VCaP (cell line): ENCODE data around the gene TUBA4B.

Source experiments
- H3K27ac ChIP-seq: fragments of 450-650 bp; 2 replicates; pipeline ENCODE4 v1.5.1; 2017
- TF ChIP-seq, protein P1 (sequence below): fragments of 450-650 bp; conservative IDR thresholded peaks from 2 replicates; pipeline ENCODE4 v1.5.1; 2017; ENCODE audit warnings: mild to moderate bottlenecking, moderate library complexity

Gene TUBA4B

GRCh38 chr2:219214141-219214540, 38.9 kb upstream of the TUBA4B start:
- TF ChIP-seq, protein P1, sequence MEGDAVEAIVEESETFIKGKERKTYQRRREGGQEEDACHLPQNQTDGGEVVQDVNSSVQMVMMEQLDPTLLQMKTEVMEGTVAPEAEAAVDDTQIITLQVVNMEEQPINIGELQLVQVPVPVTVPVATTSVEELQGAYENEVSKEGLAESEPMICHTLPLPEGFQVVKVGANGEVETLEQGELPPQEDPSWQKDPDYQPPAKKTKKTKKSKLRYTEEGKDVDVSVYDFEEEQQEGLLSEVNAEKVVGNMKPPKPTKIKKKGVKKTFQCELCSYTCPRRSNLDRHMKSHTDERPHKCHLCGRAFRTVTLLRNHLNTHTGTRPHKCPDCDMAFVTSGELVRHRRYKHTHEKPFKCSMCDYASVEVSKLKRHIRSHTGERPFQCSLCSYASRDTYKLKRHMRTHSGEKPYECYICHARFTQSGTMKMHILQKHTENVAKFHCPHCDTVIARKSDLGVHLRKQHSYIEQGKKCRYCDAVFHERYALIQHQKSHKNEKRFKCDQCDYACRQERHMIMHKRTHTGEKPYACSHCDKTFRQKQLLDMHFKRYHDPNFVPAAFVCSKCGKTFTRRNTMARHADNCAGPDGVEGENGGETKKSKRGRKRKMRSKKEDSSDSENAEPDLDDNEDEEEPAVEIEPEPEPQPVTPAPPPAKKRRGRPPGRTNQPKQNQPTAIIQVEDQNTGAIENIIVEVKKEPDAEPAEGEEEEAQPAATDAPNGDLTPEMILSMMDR: no peak
- H3K27ac ChIP-seq: no peak overlapping the region; the same call in 1 of the 2 replicates

GRCh38 chr2:219214786-219215185, 38.3 kb upstream of the TUBA4B start:
- TF ChIP-seq, protein P1: no peak
- no peak overlapping the region; the same call in 1 of the 2 replicates for H3K27ac ChIP-seq

DNA sequence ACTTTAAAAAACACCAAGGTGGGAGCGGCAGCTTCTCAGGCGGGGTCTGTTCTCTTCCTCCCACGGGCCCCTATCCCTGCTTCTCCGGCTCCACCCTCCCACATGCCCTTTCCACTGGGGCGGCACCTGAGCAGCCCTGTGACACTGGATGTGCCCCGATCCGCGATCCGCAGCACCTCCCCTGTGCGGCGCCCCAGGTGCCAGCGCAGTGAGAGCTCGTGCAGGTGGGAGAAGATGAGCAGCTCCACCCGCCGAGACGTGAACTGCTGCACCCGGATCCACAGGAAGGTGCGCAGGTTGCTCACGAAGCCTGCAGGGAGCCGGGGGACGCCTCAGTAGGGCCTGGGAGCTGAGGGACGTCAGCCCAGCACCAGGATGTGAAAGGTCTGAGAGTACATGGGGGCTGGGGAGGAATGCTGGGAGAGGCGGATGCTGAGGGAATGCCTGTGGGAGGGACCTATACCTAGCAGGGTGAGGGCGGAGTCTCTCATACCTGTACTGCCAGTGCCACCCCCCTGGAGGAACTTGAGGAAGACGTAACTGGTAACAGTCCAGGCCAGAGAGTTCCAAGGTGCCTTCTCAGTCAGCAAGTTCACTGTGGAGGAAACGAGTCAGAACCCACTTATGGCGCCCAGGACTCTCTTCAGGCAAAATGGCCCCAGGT, 37.0 kb upstream of the TUBA4B start:
- H3K27ac ChIP-seq: peak overlapping the region; percentile 94; the same call in 1 of the 2 replicates
- TF ChIP-seq, protein P1: no peak

GRCh38 chr2:219216535-219216915, 36.5 kb upstream of the TUBA4B start:
- peak overlapping the region; percentile 94; the same call in 1 of the 2 replicates for H3K27ac ChIP-seq
- TF ChIP-seq, protein P1: no peak

DNA sequence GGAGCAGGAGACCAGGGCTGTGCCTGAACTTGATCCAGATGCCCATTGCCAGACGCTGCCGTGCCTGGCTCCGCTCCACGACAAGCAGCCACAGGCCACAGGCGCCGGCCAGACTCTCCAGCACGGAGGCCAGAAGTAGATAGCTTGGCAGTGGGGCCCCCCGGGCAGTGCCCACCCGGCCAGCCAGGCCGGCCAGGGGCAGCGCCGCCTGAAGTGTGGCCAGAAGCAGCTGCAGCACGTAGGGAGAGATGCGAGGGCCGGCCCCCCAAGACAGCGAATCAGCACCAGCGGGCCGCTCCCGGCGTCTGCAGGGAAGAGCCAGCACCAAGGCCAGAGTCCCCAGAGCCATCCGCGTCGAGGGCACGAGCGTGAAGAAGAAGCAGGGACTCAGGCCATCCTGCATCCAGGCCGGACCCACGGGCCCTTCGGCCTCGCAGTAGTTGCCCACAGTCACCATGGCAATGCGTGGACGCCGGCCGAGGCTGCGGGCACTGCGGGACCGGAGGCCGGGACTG, 34.8 kb upstream of the TUBA4B start:
- H3K27ac ChIP-seq: peak overlapping the region; percentile 94
- TF ChIP-seq, protein P1: no peak

- TF ChIP-seq, protein P1: no peak
- H3K27ac ChIP-seq: peak within 1 kb of the TSS; percentile 94
These were observed 34.0 kb upstream of the TUBA4B start, which contains the start of gene ABCB6 for GRCh38 chr2:219218732-219219701. ABCB6 (minus strand) TSS chr2:219218958; CDS start chr2:219218673, 285 bp downstream.
